ENCODE measurements around the gene IFNW1. TPM values are rescaled to one million over a fixed set of nuclear protein-coding genes. Genes with fewer than 3 reads are reported as not detected.
"Not testable (repeated sequence)": the region's sequence is repeated elsewhere in the genome, so short reads cannot be mapped to it uniquely, and the experiment has no call there.

Gene IFNW1
- total RNA-seq, 1 donor from 2014 or later, result not detected

DNA sequence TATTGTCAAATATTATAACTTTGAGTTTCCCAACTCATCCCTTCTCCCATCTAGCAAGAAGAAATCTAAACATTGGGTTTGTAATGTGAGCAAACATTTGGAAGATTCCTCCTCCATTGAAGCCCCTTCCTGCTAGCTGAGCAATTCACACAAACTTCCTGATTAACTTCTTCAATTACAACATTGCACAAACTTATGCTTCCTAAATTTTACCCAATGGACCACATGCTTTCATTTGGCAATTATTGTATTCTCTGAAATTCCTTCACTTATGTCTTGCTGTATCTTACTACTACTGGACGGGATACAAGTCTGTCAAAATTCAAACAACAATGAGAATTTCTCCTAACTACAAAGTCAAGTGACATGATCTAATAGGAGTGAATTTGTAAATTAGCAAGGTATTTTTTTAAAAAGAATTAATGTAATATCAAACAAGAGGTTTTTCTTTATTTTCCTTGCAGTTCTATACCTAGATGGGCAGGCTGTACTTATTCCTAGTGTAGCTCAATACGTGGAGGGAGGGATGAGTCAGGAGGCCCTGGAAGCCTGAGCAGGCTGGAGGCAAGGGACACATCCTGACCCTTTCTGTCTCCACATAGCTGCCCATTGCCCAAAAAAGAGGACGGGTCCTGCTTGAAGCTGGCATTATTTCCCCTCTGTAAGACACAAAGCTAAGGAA lies 11.8 kb upstream of the IFNW1 start:
- intact Hi-C loops (cut with micrococcal nuclease), result no loop called here
- ATAC-seq (ENCODE audit: low read depth) (no peak), DNase-seq (no peak)
- Mint-ChIP-seq H3K27me3 (peaks cover 6% of the 10 kb centered on the region), H3K9me3 (peaks cover 2% of the 10 kb centered on the region), H3K36me3 (ENCODE audit: low read depth) (no peaks in the 10 kb centered on the region), H3K4me1 (no peaks in the 10 kb centered on the region), H3K4me3 (no peak overlapping the region), H3K27ac (no peak overlapping the region)
- TF ChIP-seq, protein P1, sequence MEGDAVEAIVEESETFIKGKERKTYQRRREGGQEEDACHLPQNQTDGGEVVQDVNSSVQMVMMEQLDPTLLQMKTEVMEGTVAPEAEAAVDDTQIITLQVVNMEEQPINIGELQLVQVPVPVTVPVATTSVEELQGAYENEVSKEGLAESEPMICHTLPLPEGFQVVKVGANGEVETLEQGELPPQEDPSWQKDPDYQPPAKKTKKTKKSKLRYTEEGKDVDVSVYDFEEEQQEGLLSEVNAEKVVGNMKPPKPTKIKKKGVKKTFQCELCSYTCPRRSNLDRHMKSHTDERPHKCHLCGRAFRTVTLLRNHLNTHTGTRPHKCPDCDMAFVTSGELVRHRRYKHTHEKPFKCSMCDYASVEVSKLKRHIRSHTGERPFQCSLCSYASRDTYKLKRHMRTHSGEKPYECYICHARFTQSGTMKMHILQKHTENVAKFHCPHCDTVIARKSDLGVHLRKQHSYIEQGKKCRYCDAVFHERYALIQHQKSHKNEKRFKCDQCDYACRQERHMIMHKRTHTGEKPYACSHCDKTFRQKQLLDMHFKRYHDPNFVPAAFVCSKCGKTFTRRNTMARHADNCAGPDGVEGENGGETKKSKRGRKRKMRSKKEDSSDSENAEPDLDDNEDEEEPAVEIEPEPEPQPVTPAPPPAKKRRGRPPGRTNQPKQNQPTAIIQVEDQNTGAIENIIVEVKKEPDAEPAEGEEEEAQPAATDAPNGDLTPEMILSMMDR (IDR thresholded peaks at IDR 0.05), result no peak
- ChIA-PET POLR2A (no interaction called here), CTCF (interaction anchor here (1.2 kb wide), 1 partner anchor 637 kb away, joined by 3 read pairs; no protein-coding TSS in a partner anchor)

DNA sequence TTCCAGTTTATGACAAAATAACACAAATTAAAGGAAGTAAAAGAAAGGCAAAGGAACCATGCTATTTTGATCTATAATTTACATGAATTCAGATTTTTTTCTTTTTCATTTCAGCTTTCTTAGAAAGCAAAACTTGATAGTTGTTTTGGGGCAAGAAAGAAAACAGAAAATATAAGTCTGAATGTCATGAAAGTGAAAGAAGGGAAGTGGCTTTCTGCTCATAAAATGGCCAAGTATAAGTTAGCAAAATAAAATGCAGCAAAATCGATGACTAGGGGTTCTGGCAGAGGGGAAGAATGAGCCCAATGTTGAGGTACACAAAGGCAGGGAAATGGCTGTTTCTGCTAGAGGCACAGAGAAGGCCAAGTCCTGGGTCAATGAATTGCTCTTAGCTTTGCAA lies 3.0 kb upstream of the IFNW1 start:
- Mint-ChIP-seq H3K4me3 (peak overlapping the region; percentile 36), H3K9me3 (peaks cover 10% of the 10 kb centered on the region), H3K36me3 (ENCODE audit: low read depth) (no peaks in the 10 kb centered on the region), H3K27ac (no peak overlapping the region), H3K27me3 (no peaks in the 10 kb centered on the region), H3K4me1 (peaks cover 24% of the 10 kb centered on the region)
- ChIA-PET CTCF (no interaction called here), POLR2A (no interaction called here)
- TF ChIP-seq, protein P1 (IDR thresholded peaks at IDR 0.05), result no peak
- intact Hi-C loops (cut with micrococcal nuclease), result no loop called here
- no peak for DNase-seq
- no peak for ATAC-seq (ENCODE audit: low read depth)

DNA sequence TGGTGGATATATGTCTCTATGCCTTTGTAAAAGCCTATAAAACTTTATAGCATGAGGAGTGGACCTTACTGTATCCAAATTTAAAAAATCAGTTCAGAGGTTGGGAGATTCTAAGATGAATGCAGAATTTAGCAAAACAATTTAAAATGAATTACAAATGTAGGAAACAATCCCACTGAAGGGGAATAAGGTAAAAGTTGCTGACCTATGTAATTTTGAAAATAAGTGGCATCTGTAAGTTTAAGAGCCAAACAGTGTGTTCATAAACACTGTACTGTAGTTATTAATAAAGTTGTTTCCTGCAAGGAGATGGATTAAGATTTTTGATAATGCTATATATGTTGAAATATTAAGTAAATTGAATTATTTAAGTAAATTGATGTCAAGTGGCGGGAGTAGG lies 4.6 kb downstream of the IFNW1 start:
- Mint-ChIP-seq H3K27ac (no peak overlapping the region), H3K27me3 (peaks cover 6% of the 10 kb centered on the region), H3K9me3 (no peaks in the 10 kb centered on the region), H3K36me3 (ENCODE audit: low read depth) (no peaks in the 10 kb centered on the region), H3K4me3 (no peak overlapping the region), H3K4me1 (peaks cover 2% of the 10 kb centered on the region)
- ATAC-seq (ENCODE audit: low read depth) (no peak), DNase-seq (no peak)
- CTCF ChIA-PET, result no interaction called here
- POLR2A ChIA-PET, result no interaction called here
- intact Hi-C loops (cut with micrococcal nuclease), result no loop called here
- TF ChIP-seq, protein P1 (IDR thresholded peaks at IDR 0.05), result no peak

DNA sequence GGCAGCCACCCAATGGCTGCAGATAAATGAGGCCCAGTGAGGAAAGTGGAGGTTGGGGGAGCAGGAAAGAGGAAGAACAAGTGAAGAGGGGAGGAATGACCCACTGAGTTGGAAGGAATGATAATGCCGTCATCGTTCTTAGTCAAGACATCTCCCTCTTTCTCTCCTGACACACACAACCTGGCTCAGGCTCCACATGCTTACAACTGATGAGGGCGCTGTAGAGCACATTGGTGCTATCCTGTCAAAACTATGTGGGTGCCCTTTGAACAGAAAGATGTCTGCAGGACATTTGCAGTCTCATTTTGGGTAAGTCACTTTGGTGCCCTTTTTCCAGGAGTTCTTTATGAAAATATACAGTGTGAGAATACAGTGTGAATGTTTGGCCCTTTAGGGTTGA lies 5.9 kb downstream of the IFNW1 start:
- no peaks in the 10 kb centered on the region for H3K36me3 Mint-ChIP-seq (ENCODE audit: low read depth)
- POLR2A ChIA-PET, result no interaction called here
- no peak for ATAC-seq (ENCODE audit: low read depth)

DNA sequence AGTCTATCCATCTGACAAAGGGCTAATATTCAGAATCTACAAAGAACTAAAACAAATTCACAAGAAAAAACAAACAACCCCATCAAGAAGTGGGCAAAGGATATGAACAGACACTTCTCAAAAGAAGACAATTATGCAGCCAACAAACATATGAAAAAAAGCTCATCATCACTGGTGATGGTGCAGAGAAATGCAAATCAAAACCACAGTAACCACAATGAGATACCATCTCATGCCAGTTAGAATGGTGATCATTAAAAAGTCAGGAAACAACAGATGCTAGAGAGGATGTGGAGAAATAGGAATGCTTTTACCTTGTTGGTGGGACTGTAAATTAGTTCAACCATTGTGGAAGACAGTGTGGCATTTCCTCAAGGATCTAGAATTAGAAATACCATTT lies 13.4 kb downstream of the IFNW1 start:
- H3K9me3 Mint-ChIP-seq; H3K4me3 Mint-ChIP-seq; H3K36me3 Mint-ChIP-seq (ENCODE audit: low read depth); intact Hi-C loops (cut with micrococcal nuclease); ATAC-seq (ENCODE audit: low read depth); DNase-seq; POLR2A ChIA-PET; H3K27me3 Mint-ChIP-seq; H3K27ac Mint-ChIP-seq; CTCF ChIA-PET; H3K4me1 Mint-ChIP-seq: not testable (repeated sequence)

More for the DNA sequence above, 5.9 kb downstream of the IFNW1 start:
- Mint-ChIP-seq H3K4me1 (no peaks in the 10 kb centered on the region), H3K4me3 (no peak overlapping the region), H3K27me3 (peaks cover 6% of the 10 kb centered on the region), H3K9me3 (no peaks in the 10 kb centered on the region), H3K27ac (no peak overlapping the region)
- CTCF ChIA-PET, result no interaction called here
- TF ChIP-seq, protein P1 (IDR thresholded peaks at IDR 0.05), result no peak
- intact Hi-C loops (cut with micrococcal nuclease), result no loop called here
- no peak for DNase-seq
